ENCODE measurements around the gene HSFX4. TPM values are rescaled to one million over a fixed set of nuclear protein-coding genes. Genes with fewer than 3 reads are reported as not detected.
A peak's percentile ranks its signal among the peaks of the same experiment; 100 is the strongest.

HSFX4 gene
- polyA plus RNA-seq, 1 experiment, result not detected

GRCh38 chrX:149962859-149963757, 33.7 kb downstream of the HSFX4 start:
- peak; percentile 63 for TF ChIP-seq CTCF (IDR thresholded peaks at IDR 0.05; ENCODE audit: insufficient read depth, low read depth, low read length)
- H3K27me3 ChIP-seq (ENCODE audit: control insufficient read depth, insufficient read depth, low read length), result no peaks in the 10 kb centered on the region
- CTCF ChIA-PET, result interaction anchor here (0.5 to 1.4 kb wide), 5 partner anchors 84 to 618 kb away, joined by 3 to 5 read pairs (median 4); no protein-coding TSS in a partner anchor
- H3K36me3 ChIP-seq (ENCODE audit: control insufficient read depth, insufficient read depth, low read length), result no peaks in the 10 kb centered on the region
- DNase-seq (ENCODE audit: low read depth), result no peak
- POLR2A ChIA-PET, result no interaction called here
- H3K4me3 ChIP-seq (ENCODE audit: low read depth, low read length), result no peak overlapping the region

GRCh38 chrX:149979126-149979644, 49.8 kb downstream of the HSFX4 start:
- no peaks in the 10 kb centered on the region for H3K36me3 ChIP-seq (ENCODE audit: control insufficient read depth, insufficient read depth, low read length)
- TF ChIP-seq CTCF (IDR thresholded peaks at IDR 0.05; ENCODE audit: insufficient read depth, low read depth, low read length), result no peak
- POLR2A ChIA-PET, result no interaction called here
- CTCF ChIA-PET, result no interaction called here
- H3K27me3 ChIP-seq (ENCODE audit: control insufficient read depth, insufficient read depth, low read length), result no peaks in the 10 kb centered on the region
- no peak overlapping the region for H3K4me3 ChIP-seq (ENCODE audit: low read depth, low read length)
- DNase-seq (ENCODE audit: low read depth), result no peak

Other genes with a start within 250 kb of the HSFX4 start
- not detected in 2 replicates for gene MAGEA11, start 217.5 kb upstream of the HSFX4 start, polyA plus RNA-seq (2011; rRNA removed)
- 0.12 and 0.25 TPM in 2 replicates for gene HSFX1, start 155.5 kb upstream of the HSFX4 start, polyA plus RNA-seq (2011; rRNA removed)
- not detected in 2 replicates for gene MAGEA9, start 147.6 kb upstream of the HSFX4 start, polyA plus RNA-seq (2011; rRNA removed)
- gene MAGEA8, start 48.4 kb upstream of the HSFX4 start, polyA plus RNA-seq (2011; rRNA removed), result not detected in 2 replicates
- 35.8 and 36.8 TPM in 2 replicates for gene EOLA2, start 8.9 kb downstream of the HSFX4 start, polyA plus RNA-seq (2011; rRNA removed)